ENCODE measurements around the gene RAB30. TPM values are rescaled to one million over a fixed set of nuclear protein-coding genes. Genes with fewer than 3 reads are reported as not detected.
"Not testable (repeated sequence)": the region's sequence is repeated elsewhere in the genome, so short reads cannot be mapped to it uniquely, and the experiment has no call there.

RAB30 gene
- total and polyA plus RNA-seq, 2 donors = 4.5 to 7.5 TPM

GRCh38 chr11:82975882-82976281 is 95.8 kb downstream of the RAB30 start:
- Histone ChIP-seq H3K4me3 (ENCODE audit: low read length in 2 of 2) (no peak overlapping the region), H3K4me1 (ENCODE audit: control insufficient read depth in 2 of 2, insufficient read depth in 2 of 2, low read length in 2 of 2) (no peaks in the 10 kb centered on the region), H3K9me3 (ENCODE audit: control insufficient read depth in 2 of 2, insufficient read depth in 1 of 2, low read length in 1 of 2) (peaks cover 0 to 2% of the 10 kb centered on the region in 2 donors), H3K27ac (ENCODE audit: low read depth in 1 of 2, low read length in 1 of 2) (no peak overlapping the region), H3K27me3 (ENCODE audit: control insufficient read depth in 2 of 2, insufficient read depth in 1 of 2, low read length in 1 of 2) (no peaks in the 10 kb centered on the region), H3K36me3 (ENCODE audit: control insufficient read depth in 2 of 2, insufficient read depth in 2 of 2, low read length in 1 of 2) (no peaks in the 10 kb centered on the region)
- no peak for DNase-seq (ENCODE audit: low read depth in 6 of 9, low spot score in 9 of 9)

- 71% methylated on average over 2 of the region's 2 CpGs for WGBS
- H3K27ac ChIP-seq (ENCODE audit: low read depth in 1 of 2, low read length in 1 of 2) = no peak overlapping the region
- DNase-seq (ENCODE audit: low read depth in 6 of 9, low spot score in 9 of 9) = no peak
- no peaks in the 10 kb centered on the region for H3K36me3 ChIP-seq (ENCODE audit: control insufficient read depth in 2 of 2, insufficient read depth in 2 of 2, low read length in 1 of 2)
- no peaks in the 10 kb centered on the region for H3K4me1 ChIP-seq (ENCODE audit: control insufficient read depth in 2 of 2, insufficient read depth in 2 of 2, low read length in 2 of 2)
- H3K4me3 ChIP-seq (ENCODE audit: low read length in 2 of 2) = no peak overlapping the region
- H3K27me3 ChIP-seq (ENCODE audit: control insufficient read depth in 2 of 2, insufficient read depth in 1 of 2, low read length in 1 of 2) = no peaks in the 10 kb centered on the region
- peaks cover 0 to 4% of the 10 kb centered on the region in 2 donors for H3K9me3 ChIP-seq (ENCODE audit: control insufficient read depth in 2 of 2, insufficient read depth in 1 of 2, low read length in 1 of 2)
These were observed 96.8 kb downstream of the RAB30 start for GRCh38 chr11:82974851-82975250.

- Histone ChIP-seq H3K27me3 (ENCODE audit: control insufficient read depth in 2 of 2, insufficient read depth in 1 of 2, low read length in 1 of 2) (no peaks in the 10 kb centered on the region), H3K4me1 (ENCODE audit: control insufficient read depth in 2 of 2, insufficient read depth in 2 of 2, low read length in 2 of 2) (no peaks in the 10 kb centered on the region), H3K4me3 (ENCODE audit: low read length in 2 of 2) (no peak overlapping the region), H3K9me3 (ENCODE audit: control insufficient read depth in 2 of 2, insufficient read depth in 1 of 2, low read length in 1 of 2) (peaks cover 0 to 4% of the 10 kb centered on the region in 2 donors), H3K36me3 (ENCODE audit: control insufficient read depth in 2 of 2, insufficient read depth in 2 of 2, low read length in 1 of 2) (no peaks in the 10 kb centered on the region), H3K27ac (ENCODE audit: low read depth in 1 of 2, low read length in 1 of 2) (no peak overlapping the region)
- WGBS = 89% methylated on average over 2 of the region's 2 CpGs
- DNase-seq (ENCODE audit: low read depth in 6 of 9, low spot score in 9 of 9) = no peak
These were observed 97.6 kb downstream of the RAB30 start for GRCh38 chr11:82974135-82974534.

DNA sequence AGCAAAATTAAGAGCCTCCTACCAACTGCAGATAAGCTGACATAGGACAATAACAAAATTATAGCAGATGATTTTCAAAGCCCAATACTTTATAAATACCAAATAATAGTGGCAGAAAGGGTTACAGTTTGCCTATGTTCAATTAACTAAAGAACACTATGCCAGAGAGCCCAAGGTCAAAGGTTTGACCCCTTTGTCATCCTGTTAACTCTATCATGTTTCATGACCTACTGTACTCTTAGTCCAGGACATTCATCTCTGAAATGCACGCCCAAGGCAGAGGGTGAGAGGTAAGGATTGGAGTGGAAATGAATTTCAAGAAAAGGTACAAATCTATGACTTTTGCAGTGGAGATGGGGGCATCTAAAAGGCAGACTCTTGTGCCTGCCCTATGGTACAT is 99.6 kb downstream of the RAB30 start:
- 94% methylated on average over 1 of the region's 1 CpG for WGBS
- Histone ChIP-seq H3K36me3 (ENCODE audit: control insufficient read depth in 2 of 2, insufficient read depth in 2 of 2, low read length in 1 of 2) (no peaks in the 10 kb centered on the region), H3K9me3 (ENCODE audit: control insufficient read depth in 2 of 2, insufficient read depth in 1 of 2, low read length in 1 of 2) (peaks cover 0 to 4% of the 10 kb centered on the region in 2 donors), H3K4me1 (ENCODE audit: control insufficient read depth in 2 of 2, insufficient read depth in 2 of 2, low read length in 2 of 2) (no peaks in the 10 kb centered on the region), H3K4me3 (ENCODE audit: low read length in 2 of 2) (no peak overlapping the region), H3K27me3 (ENCODE audit: control insufficient read depth in 2 of 2, insufficient read depth in 1 of 2, low read length in 1 of 2) (no peaks in the 10 kb centered on the region), H3K27ac (ENCODE audit: low read depth in 1 of 2, low read length in 1 of 2) (no peak overlapping the region)
- DNase-seq (ENCODE audit: low read depth in 6 of 9, low spot score in 9 of 9) = no peak

GRCh38 chr11:82971519-82971946 is 100.2 kb downstream of the RAB30 start:
- H3K27ac ChIP-seq (ENCODE audit: low read depth in 1 of 2, low read length in 1 of 2); H3K27me3 ChIP-seq (ENCODE audit: control insufficient read depth in 2 of 2, insufficient read depth in 1 of 2, low read length in 1 of 2); H3K36me3 ChIP-seq (ENCODE audit: control insufficient read depth in 2 of 2, insufficient read depth in 2 of 2, low read length in 1 of 2); H3K9me3 ChIP-seq (ENCODE audit: control insufficient read depth in 2 of 2, insufficient read depth in 1 of 2, low read length in 1 of 2); H3K4me1 ChIP-seq (ENCODE audit: control insufficient read depth in 2 of 2, insufficient read depth in 2 of 2, low read length in 2 of 2): not testable (repeated sequence)
- 36% methylated on average over 8 of the region's 8 CpGs for WGBS
- peak overlapping the region in 1 of 2 donors; percentile 11 for H3K4me3 ChIP-seq (ENCODE audit: low read length in 2 of 2)
- peak in 1 of 9 donors; percentile 35 for DNase-seq (ENCODE audit: low read depth in 6 of 9, low spot score in 9 of 9)

DNA sequence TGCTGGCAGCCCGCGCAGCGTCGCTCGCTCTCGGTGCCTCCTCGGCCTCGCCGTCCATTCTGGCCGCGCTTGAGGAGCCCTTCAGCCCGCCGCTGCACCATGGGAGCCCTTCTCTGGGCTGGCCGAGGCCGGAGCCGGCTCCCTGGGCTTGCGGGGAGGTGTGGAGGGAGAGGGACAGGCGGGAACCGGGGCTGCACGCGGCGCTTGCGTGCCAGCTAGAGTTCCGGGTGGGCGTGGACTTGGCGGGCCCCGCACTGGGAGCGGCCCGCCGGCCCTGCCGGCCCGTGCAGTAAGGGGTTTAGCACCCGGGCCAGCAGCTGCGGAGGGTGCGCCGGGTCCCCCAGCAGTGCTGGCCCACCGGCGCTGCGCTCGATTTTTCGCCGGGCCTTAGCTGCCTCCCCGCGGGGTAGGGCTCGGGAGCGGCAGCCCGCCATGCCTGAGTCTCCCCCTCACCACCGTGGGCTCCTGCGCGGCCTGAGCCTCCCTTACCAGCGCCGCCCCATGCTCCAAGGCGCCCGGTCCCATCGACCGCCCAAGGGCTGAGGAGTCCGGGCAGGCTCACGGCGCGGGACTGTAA is 101.1 kb downstream of the RAB30 start:
- H3K36me3 ChIP-seq (ENCODE audit: control insufficient read depth in 2 of 2, insufficient read depth in 2 of 2, low read length in 1 of 2); H3K27ac ChIP-seq (ENCODE audit: low read depth in 1 of 2, low read length in 1 of 2); H3K9me3 ChIP-seq (ENCODE audit: control insufficient read depth in 2 of 2, insufficient read depth in 1 of 2, low read length in 1 of 2); H3K27me3 ChIP-seq (ENCODE audit: control insufficient read depth in 2 of 2, insufficient read depth in 1 of 2, low read length in 1 of 2); DNase-seq (ENCODE audit: low read depth in 6 of 9, low spot score in 9 of 9); H3K4me1 ChIP-seq (ENCODE audit: control insufficient read depth in 2 of 2, insufficient read depth in 2 of 2, low read length in 2 of 2); H3K4me3 ChIP-seq (ENCODE audit: low read length in 2 of 2): not testable (repeated sequence)
- WGBS = 96% methylated on average over 60 of the region's 60 CpGs

GRCh38 chr11:82969811-82970210 is 101.9 kb downstream of the RAB30 start:
- Histone ChIP-seq H3K36me3 (ENCODE audit: control insufficient read depth in 2 of 2, insufficient read depth in 2 of 2, low read length in 1 of 2) (no peaks in the 10 kb centered on the region), H3K4me3 (ENCODE audit: low read length in 2 of 2) (no peak overlapping the region), H3K4me1 (ENCODE audit: control insufficient read depth in 2 of 2, insufficient read depth in 2 of 2, low read length in 2 of 2) (no peaks in the 10 kb centered on the region), H3K27me3 (ENCODE audit: control insufficient read depth in 2 of 2, insufficient read depth in 1 of 2, low read length in 1 of 2) (no peaks in the 10 kb centered on the region), H3K27ac (ENCODE audit: low read depth in 1 of 2, low read length in 1 of 2) (no peak overlapping the region), H3K9me3 (ENCODE audit: control insufficient read depth in 2 of 2, insufficient read depth in 1 of 2, low read length in 1 of 2) (peaks cover 0 to 4% of the 10 kb centered on the region in 2 donors)
- WGBS = 87% methylated on average over 4 of the region's 4 CpGs
- no peak for DNase-seq (ENCODE audit: low read depth in 6 of 9, low spot score in 9 of 9)

DNA sequence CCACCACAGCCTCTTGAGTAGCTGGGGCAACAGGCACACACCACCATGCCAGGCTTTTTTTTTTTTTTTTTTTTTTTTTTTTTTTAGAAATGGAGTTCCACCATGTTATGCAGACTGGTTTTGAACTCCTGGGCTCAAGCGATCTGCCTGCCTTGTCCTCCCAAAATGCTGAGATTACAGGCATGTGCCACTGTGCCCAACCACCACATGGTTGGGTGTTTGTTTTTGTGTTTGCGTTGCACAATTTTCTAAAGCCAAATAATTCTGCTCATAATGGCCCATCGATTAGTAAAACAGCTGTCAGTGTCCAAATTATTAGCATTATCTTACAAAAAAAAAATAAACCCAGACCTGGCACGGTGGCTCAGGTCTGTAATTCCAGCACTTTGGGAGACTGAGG is 104.3 kb downstream of the RAB30 start:
- no peaks in the 10 kb centered on the region for H3K36me3 ChIP-seq (ENCODE audit: control insufficient read depth in 2 of 2, insufficient read depth in 2 of 2, low read length in 1 of 2)
- H3K27ac ChIP-seq (ENCODE audit: low read depth in 1 of 2, low read length in 1 of 2) = no peak overlapping the region
- H3K9me3 ChIP-seq (ENCODE audit: control insufficient read depth in 2 of 2, insufficient read depth in 1 of 2, low read length in 1 of 2) = peaks cover 0 to 4% of the 10 kb centered on the region in 2 donors
- no peaks in the 10 kb centered on the region for H3K27me3 ChIP-seq (ENCODE audit: control insufficient read depth in 2 of 2, insufficient read depth in 1 of 2, low read length in 1 of 2)
- H3K4me3 ChIP-seq (ENCODE audit: low read length in 2 of 2) = no peak overlapping the region
- DNase-seq (ENCODE audit: low read depth in 6 of 9, low spot score in 9 of 9) = no peak
- H3K4me1 ChIP-seq (ENCODE audit: control insufficient read depth in 2 of 2, insufficient read depth in 2 of 2, low read length in 2 of 2) = no peaks in the 10 kb centered on the region
- WGBS = 98% methylated on average over 4 of the region's 4 CpGs

GRCh38 chr11:82962021-82962420 is 109.7 kb downstream of the RAB30 start:
- H3K9me3 ChIP-seq (ENCODE audit: control insufficient read depth in 2 of 2, insufficient read depth in 1 of 2, low read length in 1 of 2); H3K27me3 ChIP-seq (ENCODE audit: control insufficient read depth in 2 of 2, insufficient read depth in 1 of 2, low read length in 1 of 2); H3K36me3 ChIP-seq (ENCODE audit: control insufficient read depth in 2 of 2, insufficient read depth in 2 of 2, low read length in 1 of 2); DNase-seq (ENCODE audit: low read depth in 6 of 9, low spot score in 9 of 9); H3K4me3 ChIP-seq (ENCODE audit: low read length in 2 of 2); H3K27ac ChIP-seq (ENCODE audit: low read depth in 1 of 2, low read length in 1 of 2): not testable (repeated sequence)
- peaks cover 9 to 14% of the 10 kb centered on the region in 2 donors for H3K4me1 ChIP-seq (ENCODE audit: control insufficient read depth in 2 of 2, insufficient read depth in 2 of 2, low read length in 2 of 2)

DNA sequence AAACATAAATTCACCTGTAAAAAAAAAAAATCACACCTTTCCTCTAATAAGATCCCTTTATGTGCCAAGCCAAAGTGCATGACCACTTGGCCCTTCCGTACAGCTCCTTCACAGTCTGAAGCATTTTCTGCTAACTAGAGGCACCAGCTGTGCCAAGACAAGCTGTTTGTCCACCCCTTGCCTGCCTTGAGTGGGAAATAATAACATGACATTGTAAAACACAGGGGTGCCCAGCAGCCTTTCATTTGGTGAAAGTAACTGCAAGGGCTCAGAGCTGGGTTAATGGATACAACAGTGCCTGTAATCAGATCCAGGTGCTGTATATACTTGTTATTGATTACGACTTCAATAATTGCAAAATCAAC is 110.9 kb downstream of the RAB30 start:
- Histone ChIP-seq H3K9me3 (ENCODE audit: control insufficient read depth in 2 of 2, insufficient read depth in 1 of 2, low read length in 1 of 2) (peaks cover 0 to 6% of the 10 kb centered on the region in 2 donors), H3K4me3 (ENCODE audit: low read length in 2 of 2) (no peak overlapping the region), H3K4me1 (ENCODE audit: control insufficient read depth in 2 of 2, insufficient read depth in 2 of 2, low read length in 2 of 2) (peaks cover 13 to 24% of the 10 kb centered on the region in 2 donors), H3K27ac (ENCODE audit: low read depth in 1 of 2, low read length in 1 of 2) (peak overlapping the region; percentile 79 to 85), H3K36me3 (ENCODE audit: control insufficient read depth in 2 of 2, insufficient read depth in 2 of 2, low read length in 1 of 2) (no peaks in the 10 kb centered on the region), H3K27me3 (ENCODE audit: control insufficient read depth in 2 of 2, insufficient read depth in 1 of 2, low read length in 1 of 2) (no peaks in the 10 kb centered on the region)
- DNase-seq (ENCODE audit: low read depth in 6 of 9, low spot score in 9 of 9) = no peak
- WGBS = 96% methylated on average over 2 of the region's 2 CpGs

Data from thymus (tissue), 11 donors.